Activated CD4-positive, alpha-beta T cell treated with anti-CD3 and anti-CD28 coated beads, Interleukin-2, amount 50 U/mL, for 24 hours (primary cell): ENCODE results near the gene WNK1.

Experiments used
- DNase-seq, 2 donors: peaks; one replicate each; pipeline ENCODE4 v3.0.0-alpha.2; 2020; ENCODE audit warnings: low read depth in 1 of 2, low spot score in 1 of 2

The WNK1 gene

GRCh38 chr12:857611-858010, 105.2 kb downstream of the WNK1 start:
- no peak for DNase-seq

- no peak for DNase-seq
Observed at GRCh38 chr12:862303-862911, 110.0 kb downstream of the WNK1 start.

- DNase-seq: no peak
Observed at GRCh38 chr12:863285-863684, 110.9 kb downstream of the WNK1 start.

GRCh38 chr12:865614-866013, 113.2 kb downstream of the WNK1 start:
- no peak for DNase-seq

- DNase-seq: no peak
Observed at GRCh38 chr12:867905-868304, 115.5 kb downstream of the WNK1 start.

GRCh38 chr12:868722-869121, 116.3 kb downstream of the WNK1 start:
- no peak for DNase-seq

GRCh38 chr12:870378-870777, 118.0 kb downstream of the WNK1 start:
- DNase-seq: no peak

- no peak for DNase-seq
Observed at GRCh38 chr12:873954-874353, 121.6 kb downstream of the WNK1 start.

- DNase-seq: no peak
Observed at GRCh38 chr12:879641-880040, 127.3 kb downstream of the WNK1 start.

GRCh38 chr12:880656-881055, 128.3 kb downstream of the WNK1 start:
- DNase-seq: no peak

GRCh38 chr12:884746-885414, 132.5 kb downstream of the WNK1 start:
- DNase-seq: no peak

GRCh38 chr12:885701-886100, 133.3 kb downstream of the WNK1 start:
- DNase-seq: no peak

GRCh38 chr12:886206-886605, 133.8 kb downstream of the WNK1 start:
- DNase-seq: no peak

- DNase-seq: no peak
Observed at GRCh38 chr12:894226-894625, 141.8 kb downstream of the WNK1 start.

- no peak for DNase-seq
Observed at GRCh38 chr12:896031-896430, 143.7 kb downstream of the WNK1 start.

GRCh38 chr12:897386-897785, 145.0 kb downstream of the WNK1 start:
- no peak for DNase-seq

GRCh38 chr12:902581-902980, 150.2 kb downstream of the WNK1 start:
- DNase-seq: no peak

- no peak for DNase-seq
Observed at GRCh38 chr12:903055-903454, 150.7 kb downstream of the WNK1 start.

- DNase-seq: no peak
Observed at GRCh38 chr12:904010-904414, 151.6 kb downstream of the WNK1 start.

- no peak for DNase-seq
Observed at GRCh38 chr12:905261-906031, 153.1 kb downstream of the WNK1 start.

- DNase-seq: no peak
Observed at GRCh38 chr12:906062-906585, 153.7 kb downstream of the WNK1 start.
